ENCODE measurements around the gene RPP25.
"Not testable (repeated sequence)": the region's sequence is repeated elsewhere in the genome, so short reads cannot be mapped to it uniquely, and the experiment has no call there.

The RPP25 gene

DNA sequence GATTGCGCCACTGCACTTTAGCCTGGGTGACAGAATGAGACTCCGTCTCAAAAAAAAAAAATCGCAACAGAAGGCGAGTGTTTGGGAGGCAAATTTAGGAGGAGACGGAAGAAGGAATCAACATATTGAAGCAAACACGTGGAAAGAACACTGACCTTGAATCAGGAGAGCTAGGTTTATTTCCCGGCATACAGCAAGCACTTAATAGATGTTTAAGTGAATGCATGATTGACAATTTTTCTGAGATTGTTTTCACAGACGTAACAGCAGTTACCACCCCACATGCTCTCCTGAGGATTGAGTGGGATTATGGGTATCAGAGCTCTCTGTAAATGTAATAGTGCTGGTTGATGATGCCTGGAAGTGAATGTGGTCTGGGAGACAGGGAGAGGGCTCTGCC lies 5.6 kb upstream of the RPP25 start:
- DNase-seq, result no peak

DNA sequence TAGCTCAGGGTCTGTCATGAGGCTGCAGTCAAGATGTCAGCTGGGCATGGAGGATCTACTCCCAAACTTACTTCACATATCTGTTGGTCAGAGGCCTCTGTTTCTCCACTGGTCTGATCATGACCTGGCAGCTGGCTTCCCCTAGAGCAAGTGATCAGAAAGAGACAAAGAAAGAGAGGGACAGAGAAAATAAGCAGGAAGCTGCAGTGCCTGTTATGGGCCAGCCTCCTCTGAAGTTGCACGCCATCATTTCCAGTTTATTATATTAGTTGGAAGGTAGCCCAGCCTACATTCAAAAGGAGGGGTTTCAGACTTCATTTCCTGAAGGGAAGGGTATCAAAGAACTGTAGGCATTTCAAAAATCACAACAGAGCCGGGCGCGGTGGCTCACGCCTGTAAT lies 5.0 kb upstream of the RPP25 start:
- no peak for DNase-seq

DNA sequence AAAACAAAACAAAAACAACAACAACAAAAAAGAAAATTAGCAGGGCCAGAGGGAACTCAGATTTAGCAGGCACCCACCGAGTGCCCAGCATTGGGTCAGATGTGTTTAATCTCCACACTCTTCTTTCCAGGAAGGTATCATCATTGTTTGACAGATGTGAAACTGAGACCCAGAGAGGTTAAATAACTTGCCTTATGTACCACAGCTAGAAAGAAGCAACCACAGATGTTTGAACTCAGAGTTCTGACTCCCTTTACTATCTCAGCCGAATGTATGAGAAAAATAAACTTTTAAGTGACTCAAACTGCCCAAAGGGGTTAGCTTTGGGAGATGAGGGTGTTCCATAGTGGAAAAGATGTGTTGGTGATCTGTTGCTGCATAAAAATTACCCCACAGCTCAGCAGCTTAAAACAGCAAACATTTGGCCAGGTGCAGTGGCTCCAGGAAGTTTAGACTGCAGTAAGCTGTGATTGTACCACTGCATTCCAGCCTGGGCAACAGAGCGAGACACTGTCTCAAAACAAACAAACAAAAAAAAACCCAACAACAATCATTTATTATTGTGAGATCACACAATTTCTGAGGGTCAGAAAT lies 4.5 kb upstream of the RPP25 start:
- DNase-seq, result no peak

- no peak for DNase-seq
These were observed 3.7 kb upstream of the RPP25 start for GRCh38 chr15:74960286-74960685.

DNA sequence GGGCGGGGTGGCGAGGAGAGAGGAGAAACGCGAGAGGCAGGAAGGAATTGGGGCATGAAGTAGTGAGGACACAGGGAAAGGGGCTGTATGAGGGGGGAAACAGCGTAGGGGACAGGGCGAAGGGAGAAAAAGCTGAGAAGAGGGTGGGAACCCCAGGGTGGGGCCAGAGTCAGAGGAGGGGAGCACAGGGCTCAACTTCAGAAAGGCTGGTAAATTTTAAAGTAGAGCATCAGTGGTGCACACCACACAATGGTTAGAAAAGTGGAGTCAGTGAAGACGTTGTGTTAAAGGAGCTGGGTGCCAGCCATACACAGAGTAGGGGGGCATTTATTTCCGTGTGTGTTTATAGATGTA lies 3.0 kb upstream of the RPP25 start:
- DNase-seq, result no peak

- no peak for DNase-seq
These were observed 2.5 kb upstream of the RPP25 start for GRCh38 chr15:74958908-74959585.

DNA sequence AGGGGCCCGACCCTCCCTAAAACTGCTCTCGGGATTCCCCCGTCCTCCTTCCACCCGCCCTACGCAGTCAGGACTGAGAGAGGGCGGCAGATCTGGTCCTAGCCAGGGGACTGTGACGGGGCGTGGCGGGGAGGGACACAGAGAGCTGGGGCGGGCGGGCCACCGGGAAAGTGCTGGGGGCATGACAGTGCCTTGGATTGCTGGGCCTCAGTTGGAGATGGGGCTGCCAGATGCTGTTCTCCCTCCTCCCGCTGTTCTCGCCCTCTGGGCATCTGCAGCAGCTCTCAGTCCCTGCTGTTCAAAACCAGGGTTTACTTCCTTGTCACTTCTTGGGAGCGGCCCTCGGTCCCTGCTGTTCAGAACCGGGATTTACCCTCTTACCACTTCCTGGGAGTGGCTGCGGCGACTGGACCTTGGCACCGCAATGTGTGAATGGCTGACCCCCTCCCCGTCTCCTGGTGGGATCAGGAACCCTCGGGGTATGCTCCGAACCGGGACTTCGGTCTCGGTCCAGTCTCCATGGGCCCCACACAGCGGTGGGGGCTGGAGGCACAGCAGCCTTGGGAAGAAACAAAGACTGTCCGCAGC lies 1.8 kb upstream of the RPP25 start:
- no peak for DNase-seq

DNA sequence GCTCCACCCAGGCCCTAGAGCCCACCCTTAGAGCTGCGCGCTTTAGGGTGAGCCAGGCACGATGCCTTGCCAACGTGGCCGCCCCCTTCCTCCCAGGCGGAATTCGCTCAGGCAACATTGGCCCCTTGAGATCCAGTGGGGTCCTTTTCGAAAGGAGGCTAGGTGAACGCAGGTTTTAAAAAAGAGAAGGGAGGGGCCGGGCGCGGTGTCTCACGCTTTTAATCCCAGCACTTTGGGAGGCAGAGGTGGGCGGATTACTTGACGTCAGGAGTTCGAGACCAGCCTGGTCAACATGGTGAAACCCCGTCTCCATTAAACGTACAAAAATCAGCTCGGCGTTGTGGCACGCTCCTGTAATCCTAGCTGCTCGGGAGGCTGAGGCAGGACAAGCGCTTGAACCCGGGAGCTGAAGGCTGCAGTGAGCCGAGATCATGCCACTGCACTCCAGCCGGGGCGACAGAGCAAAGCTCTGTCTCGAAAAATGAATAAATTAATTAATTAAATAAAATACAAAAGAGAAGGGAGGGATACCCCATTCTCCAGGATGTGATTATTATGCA lies 984 bp upstream of the RPP25 start:
- DNase-seq, result no peak

- DNase-seq, result no peak
These were observed 550 bp downstream of the RPP25 start for GRCh38 chr15:74955796-74956647.

DNA sequence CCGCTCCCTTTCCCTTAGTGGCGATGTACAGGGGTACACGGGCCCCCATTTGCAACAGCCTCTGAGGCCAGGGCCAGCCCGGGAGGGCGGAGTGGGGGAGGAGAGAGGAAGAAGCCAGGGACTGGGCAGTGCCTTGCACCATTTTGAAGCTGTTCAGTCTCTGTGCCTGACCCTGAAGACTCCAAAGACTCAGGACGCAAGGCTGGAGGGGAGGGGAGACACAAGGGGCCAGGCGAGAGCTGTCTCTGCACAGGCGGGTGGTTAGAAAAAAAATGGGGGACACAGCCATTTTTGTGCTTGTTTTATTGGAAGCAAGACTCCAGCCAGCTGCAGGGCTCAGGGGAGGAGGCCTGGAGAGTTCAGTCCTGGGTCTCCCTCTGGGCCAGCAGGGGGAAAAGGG lies 1.6 kb downstream of the RPP25 start:
- DNase-seq, result no peak

GRCh38 chr15:74954515-74954914 lies 2.1 kb downstream of the RPP25 start:
- no peak for DNase-seq

GRCh38 chr15:74951006-74951405 lies 5.6 kb downstream of the RPP25 start:
- no peak for DNase-seq

DNA sequence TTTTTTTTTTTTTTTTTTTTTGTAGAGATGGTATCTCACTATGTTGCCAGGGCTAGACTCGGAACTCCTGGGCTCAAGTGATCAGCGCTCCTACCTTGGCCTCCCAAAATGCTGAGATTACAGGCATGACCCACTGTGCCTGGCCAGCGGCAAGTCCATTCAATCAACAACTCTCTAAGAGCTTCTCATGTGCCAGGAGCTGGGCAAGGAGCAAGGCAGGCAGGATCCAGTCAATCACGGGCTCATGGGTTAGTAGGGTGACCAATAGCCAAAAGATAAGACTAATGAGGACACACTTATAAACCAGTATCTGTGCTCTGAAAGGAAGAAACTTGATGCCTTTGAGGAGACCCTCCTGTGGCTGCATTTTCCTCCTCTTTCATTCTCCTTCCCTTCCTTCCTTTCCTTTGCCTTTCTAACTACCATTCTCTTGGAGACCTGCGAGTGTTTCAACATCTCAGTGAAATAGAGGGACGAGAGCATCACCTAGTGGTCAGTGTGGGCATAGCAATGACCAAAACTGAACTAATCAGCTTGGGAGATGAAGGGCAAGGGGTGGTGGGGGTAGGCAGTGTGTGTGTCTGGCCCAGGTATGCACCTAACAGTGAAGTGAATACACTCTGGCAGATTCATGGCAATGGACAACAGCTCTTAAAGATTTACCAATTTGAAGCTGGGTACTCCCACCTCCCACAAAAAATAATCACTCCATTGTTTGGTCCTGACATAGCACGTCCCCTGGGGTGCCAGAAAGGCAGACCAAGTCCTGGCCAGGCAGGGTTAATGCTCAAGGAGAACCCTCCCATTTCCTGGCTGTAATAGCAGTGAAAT lies 6.3 kb downstream of the RPP25 start:
- peak in 1 of 2 experiments; percentile 50 for DNase-seq

GRCh38 chr15:74937590-74938371 lies 18.8 kb downstream of the RPP25 start, which contains the start of gene COX5A:
Gene COX5A (minus strand): TSS chr15:74938073. CDS start chr15:74938014, 59 bp downstream.
- DNase-seq, result peak; percentile 15 to 80

DNA sequence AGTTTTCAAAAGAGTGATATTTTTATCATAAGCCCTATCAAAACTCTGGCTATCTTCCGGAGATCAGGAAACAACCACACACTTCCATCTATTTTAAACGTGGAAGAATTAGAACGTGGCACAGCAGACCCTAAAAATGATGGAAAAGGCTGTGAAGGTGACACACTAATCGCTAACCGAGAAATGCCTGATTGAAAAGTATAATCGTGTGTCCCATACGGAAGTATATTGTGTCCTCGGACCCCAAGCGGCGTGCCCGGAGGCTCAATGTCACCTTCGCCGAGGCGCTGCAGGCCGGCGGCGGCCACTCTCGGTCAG lies 19.3 kb downstream of the RPP25 start:
- no peak for DNase-seq

DNA sequence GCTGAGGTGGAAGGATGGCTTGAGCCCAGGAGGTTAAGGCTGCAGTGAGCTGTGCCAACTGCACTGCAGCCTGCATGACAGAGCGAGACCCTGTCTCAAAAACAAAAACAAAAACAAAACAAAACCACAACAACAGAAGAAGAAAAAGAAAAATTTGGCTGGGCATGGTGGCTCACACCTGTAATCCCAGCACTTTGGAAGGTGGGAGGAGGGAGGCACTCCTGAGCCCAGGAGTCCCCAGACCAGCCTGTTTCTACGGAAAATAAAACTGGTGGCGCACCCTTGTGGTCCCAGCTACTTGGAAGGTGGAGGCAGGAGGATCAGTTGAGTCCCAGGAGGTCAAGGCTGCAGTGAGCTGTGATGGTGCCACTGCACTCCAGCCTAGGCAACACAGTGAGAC lies 21.4 kb downstream of the RPP25 start:
- DNase-seq, result not testable (repeated sequence)

- DNase-seq, result no peak
These were observed 23.0 kb downstream of the RPP25 start for GRCh38 chr15:74933573-74933972.

DNA sequence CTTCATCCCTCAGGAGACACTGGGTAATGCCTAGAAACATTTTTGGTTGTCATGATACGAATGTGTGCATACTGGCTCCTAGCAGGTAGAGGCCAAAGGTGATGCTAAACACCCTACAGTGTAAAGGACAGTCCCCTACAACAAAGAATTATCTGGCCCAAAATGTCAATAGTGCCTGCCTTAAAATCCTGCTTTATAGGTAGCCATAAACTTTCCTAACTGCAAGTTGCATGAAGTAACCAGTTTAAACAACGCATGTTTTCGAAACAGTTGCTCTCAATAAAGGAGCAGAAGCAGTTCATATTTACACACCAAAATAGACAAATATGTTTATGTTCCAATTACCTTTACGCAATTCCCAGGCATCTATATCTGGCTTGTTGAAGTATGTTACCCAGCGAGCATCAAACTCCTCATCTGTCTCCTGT lies 27.8 kb downstream of the RPP25 start:
- DNase-seq, result no peak

DNA sequence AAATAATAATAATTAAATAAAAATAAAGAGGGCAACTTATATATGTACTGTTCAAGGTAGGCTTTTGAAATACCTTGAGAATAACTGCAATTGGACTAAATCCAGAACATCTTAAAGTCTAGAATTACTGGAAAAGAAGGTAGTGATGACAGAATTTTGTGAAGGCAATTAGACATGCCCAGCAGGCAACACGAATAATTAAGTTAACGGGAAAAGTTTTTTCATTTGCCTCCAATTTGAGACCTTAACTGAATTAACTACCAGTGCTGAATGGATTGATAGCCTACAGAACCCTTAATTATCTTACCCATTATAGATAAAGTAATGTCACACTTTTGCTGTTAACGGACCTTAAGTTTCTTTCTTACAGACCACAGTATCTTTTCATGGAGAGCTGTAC lies 32.0 kb downstream of the RPP25 start:
- DNase-seq, result no peak

DNA sequence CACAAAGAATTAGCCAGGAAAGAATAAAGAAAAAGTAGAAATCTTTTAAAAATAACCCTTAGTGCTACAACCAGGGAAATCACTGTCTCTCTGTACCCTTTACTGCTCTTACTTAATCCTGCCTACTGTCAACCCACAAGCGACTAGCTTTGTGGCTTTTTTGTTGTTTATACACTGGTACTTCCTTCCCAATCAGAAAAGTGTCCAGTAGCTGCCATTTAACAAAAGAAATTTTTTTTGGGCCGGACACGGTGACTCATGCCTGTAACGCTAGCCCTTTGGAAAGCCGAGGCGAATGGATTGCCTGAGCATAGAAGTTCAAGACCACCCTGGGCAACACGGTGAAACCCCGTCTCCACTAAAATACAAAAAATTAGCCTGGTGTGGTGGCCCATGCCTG lies 36.1 kb downstream of the RPP25 start:
- no peak for DNase-seq

DNA sequence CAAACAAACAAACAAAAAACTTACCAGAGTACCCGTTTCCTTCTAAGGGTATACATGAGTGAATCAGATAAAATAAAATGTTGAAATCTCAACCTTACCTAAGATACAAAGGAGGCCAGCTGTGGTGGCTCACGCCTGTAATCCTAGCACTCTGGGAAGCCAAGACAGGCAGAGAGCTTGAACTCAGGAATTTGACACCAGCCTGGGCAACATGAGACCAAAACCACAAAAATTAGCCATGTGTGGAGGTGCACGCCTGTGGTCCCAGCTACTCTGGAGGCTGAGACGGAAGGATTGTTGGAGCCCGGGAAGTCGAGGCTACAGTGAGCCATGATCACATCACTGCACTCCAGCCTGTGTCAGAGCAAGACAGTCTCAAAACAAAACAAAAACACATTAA lies 38.9 kb downstream of the RPP25 start:
- no peak for DNase-seq

DNA sequence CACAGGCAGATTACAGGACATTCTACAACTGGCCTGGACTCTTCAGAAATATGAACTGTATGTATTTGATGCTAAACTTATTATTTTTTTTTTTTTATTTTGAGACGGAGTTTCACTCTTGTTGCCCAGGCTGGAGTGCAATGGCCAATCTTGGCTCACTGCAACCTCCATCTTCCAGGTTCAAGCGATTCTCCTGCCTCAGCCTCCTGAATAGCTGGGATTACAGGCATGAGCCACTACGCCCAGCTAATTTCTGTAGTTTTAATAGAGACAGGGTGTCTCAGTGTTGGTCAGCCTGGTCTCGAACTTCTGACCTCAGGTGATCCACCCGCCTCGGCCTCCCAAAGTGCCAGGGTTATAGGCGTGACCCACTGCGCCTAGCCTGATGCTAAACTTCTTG lies 42.8 kb downstream of the RPP25 start:
- DNase-seq, result not testable (repeated sequence)
